Stimulated activated CD8-positive, alpha-beta memory T cell treated with anti-CD3 and anti-CD28 coated beads, Interleukin-15, amount 100 ng/mL, for 4 hours (primary cell): ENCODE results near the gene C20orf96.
"Not testable (repeated sequence)": the region's sequence is repeated elsewhere in the genome, so short reads cannot be mapped to it uniquely, and the experiment has no call there.

Experiments used
- DNase-seq, 2 donors: peaks; one replicate each; pipeline ENCODE4 v3.0.0-alpha.2; 2020; ENCODE audit warnings: low read depth in 2 of 2

C20orf96 gene

GRCh38 chr20:278607-279571 lies 11.7 kb downstream of the C20orf96 start:
- no peak for DNase-seq

- no peak for DNase-seq
These were observed 12.4 kb downstream of the C20orf96 start for GRCh38 chr20:278181-278580.

- DNase-seq, result no peak
These were observed 13.1 kb downstream of the C20orf96 start for GRCh38 chr20:277496-277781.

- DNase-seq, result no peak
These were observed 13.7 kb downstream of the C20orf96 start for GRCh38 chr20:276620-277495.

DNA sequence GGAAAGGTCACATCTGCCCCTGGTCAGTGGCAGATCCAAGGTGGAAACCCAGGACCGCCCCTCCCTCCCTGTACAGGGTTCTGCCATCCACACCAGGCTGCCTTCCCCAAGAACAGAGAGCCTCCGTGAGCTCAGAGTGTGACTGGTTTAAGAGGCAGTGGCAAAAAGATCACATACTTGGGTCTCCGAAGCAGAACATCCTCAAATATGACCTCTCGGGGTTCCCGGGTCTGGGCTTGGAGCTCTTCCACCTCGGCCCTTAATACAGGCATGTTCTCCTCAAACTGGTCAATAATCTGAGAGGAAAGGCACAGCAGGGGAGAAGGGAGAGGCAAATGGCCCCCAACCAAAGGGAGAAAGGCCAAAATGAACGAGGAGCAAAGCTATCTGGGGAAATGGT lies 14.8 kb downstream of the C20orf96 start:
- no peak for DNase-seq

DNA sequence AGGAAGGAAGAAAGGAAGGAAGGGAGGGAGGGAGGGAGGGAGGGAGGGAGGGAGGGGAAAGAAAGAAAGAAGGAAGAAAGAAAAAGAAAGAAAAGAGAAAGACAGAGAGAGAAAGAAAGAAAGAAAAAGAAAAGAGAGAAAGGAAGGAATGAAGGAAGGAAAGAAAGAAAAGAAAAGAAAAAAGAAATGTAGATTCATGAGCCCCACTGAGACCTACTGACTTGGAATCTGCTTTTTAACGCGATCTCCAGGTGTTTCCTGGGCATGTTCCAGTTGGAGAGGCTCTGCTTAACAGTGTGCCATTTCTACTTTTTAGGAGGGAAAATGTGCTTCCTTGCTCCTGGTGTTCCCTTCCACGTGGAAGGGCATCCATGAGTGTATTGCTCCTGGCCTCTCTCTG lies 16.7 kb downstream of the C20orf96 start:
- DNase-seq, result no peak

- DNase-seq, result no peak
These were observed 17.8 kb downstream of the C20orf96 start for GRCh38 chr20:272718-273117.

GRCh38 chr20:271528-271927 lies 19.0 kb downstream of the C20orf96 start:
- DNase-seq, result no peak

DNA sequence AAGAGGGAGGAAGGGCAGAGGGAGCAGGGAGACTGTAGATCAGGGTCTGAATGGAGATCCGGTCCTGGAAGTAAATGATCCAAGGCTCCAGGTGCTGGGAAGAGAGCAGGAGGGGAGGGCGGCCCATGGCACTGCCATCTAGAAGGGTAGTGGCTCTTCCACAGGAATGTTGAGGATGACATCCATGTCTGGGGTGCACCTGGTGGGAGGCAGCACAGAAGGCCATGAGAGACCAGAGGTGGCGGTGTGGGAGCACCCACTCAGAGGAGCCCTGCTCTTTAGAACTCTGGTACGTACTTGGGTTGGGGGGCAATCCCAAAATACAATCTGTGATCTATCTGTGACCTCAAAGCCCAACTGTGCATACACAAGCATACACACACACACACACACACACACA lies 19.5 kb downstream of the C20orf96 start:
- no peak for DNase-seq

GRCh38 chr20:270517-270916 lies 20.0 kb downstream of the C20orf96 start:
- no peak for DNase-seq

- DNase-seq, result peak; percentile 67 to 72
These were observed 23.7 kb downstream of the C20orf96 start for GRCh38 chr20:266596-267562.

DNA sequence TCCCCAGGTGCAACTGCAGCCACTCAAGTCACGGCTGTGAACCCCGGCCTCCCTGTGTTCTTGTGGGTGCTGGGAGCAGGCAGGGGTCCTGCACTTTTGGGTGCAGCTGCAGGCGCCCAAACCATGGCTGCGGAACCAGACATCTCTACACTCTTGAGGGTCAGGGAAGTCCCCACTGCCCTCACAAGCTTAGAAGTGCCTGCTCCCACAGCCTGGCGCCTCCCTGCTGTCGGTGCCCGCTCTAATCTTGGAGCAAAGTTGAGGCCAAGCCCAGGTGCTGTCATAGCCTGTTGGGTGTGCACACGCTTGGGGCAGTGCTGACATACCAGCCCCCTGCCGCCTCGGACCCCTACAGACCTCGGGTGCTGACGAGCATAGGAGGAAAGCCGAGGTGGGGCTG lies 26.8 kb downstream of the C20orf96 start:
- DNase-seq, result no peak

GRCh38 chr20:259981-260380 lies 30.6 kb downstream of the C20orf96 start:
- no peak for DNase-seq

DNA sequence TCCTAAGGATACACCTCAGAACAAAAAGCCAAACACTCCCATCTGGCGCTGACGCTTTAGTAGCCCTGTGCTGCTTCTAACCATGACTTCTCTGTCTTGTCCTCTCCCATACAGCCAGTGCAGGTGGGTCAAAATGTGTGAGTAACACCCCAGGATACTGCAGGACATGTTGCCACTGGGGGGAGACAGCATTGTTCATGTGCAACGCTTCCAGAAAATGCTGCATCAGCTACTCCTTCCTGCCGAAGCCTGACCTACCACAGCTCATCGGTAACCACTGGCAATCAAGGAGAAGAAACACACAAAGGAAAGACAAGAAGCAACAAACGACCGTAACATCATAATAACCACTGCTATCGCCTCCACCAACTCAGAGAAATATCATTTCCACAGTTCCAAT lies 31.6 kb downstream of the C20orf96 start:
- no peak for DNase-seq

DNA sequence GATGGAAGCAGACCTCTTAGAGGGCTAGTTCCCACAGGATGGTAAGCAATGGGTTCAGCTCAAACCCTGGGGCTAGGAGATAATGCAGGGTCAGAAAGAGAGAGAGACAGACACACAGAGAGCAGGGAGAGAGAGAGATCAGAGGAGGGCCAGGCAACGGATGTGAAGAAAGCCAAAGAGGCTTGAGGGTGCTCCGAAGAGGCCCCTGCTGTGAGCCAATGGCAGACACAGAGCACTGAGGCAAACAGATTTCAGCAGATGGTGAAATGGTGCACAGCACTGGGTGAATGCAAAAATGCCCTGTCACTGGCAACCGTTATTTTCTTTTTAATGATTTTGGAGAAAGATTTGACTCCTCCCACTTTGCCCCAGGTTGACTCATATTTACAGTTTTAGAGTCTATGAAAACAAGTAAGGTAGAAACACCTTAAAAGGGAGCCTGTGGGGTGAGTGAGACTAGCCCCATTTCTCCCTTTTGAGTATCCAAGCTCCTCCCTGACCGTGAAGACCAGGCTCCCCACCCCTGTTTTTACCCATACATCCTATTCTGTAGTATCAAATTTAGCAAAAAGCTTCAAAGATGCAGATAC lies 32.2 kb downstream of the C20orf96 start:
- DNase-seq, result no peak

- DNase-seq, result no peak
These were observed 33.1 kb downstream of the C20orf96 start, which contains the start of gene DEFB132 for GRCh38 chr20:257419-257818. DEFB132 (plus strand) TSS chr20:257724; CDS start chr20:257779, 55 bp downstream.

GRCh38 chr20:253447-253846 lies 37.1 kb downstream of the C20orf96 start:
- DNase-seq, result not testable (repeated sequence)

GRCh38 chr20:252801-253200 lies 37.7 kb downstream of the C20orf96 start:
- no peak for DNase-seq

- DNase-seq, result no peak
These were observed 39.2 kb downstream of the C20orf96 start for GRCh38 chr20:251354-251753.

DNA sequence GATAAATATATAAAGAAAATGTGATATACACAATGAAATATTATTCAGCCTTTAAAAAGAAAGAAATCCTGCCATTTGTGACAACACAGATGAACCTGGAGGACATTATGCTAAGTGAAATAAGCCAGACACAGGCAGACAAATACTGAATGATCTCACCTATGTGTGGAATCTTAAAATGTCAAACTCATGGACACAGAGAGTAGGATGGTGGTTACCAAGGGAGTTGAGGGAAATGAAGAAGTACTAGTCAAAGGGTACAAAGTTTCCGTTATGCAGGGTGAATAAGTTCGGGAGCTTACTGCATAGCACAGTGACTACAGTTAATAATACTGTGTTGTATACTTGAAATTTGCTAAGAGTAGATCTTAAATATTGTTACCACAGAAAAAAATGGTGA lies 47.6 kb downstream of the C20orf96 start:
- DNase-seq, result no peak

- DNase-seq, result no peak
These were observed 52.6 kb downstream of the C20orf96 start for GRCh38 chr20:237929-238328.
